SU-DHL-6 (cell line): ENCODE results near the gene SHLD2.

ENCODE experiments used
- CTCF ChIP-seq: fragments of 200-600 bp; sonication (generic); IDR thresholded peaks from one replicate; pipeline ENCODE4 v1.5.1; 2017; ENCODE audit warnings: antibody characterized with exemption, mild to moderate bottlenecking, low read length, moderate library complexity; ENCODE audit not compliant: insufficient read depth, poor library complexity, severe bottlenecking
- EZH2phosphoT487 ChIP-seq: fragments of 200-600 bp; sonication (generic), shearing (Covaris generic); conservative IDR thresholded peaks from 2 replicates; pipeline ENCODE4 v1.6.1; 2018; ENCODE audit warnings: mild to moderate bottlenecking, antibody characterized with exemption, low read length, moderate library complexity, mixed read lengths

GRCh38 chr10:87089746-87090145 lies 5.3 kb upstream of the SHLD2 start:
- TF ChIP-seq EZH2phosphoT487, result no peak
- TF ChIP-seq CTCF, result no peak
